HG03439 (cell line): ENCODE measurements around the gene PEX26.
"Not testable (repeated sequence)": the region's sequence is repeated elsewhere in the genome, so short reads cannot be mapped to it uniquely, and the experiment has no call there.

Experiments used
- ATAC-seq: cut with Tn5 transposase; IDR thresholded peaks from one replicate; pipeline ENCODE4 v1.9.1; 2021; ENCODE audit warnings: mild to moderate bottlenecking, moderate library complexity; ENCODE audit not compliant: unreplicated experiment

The PEX26 gene

DNA sequence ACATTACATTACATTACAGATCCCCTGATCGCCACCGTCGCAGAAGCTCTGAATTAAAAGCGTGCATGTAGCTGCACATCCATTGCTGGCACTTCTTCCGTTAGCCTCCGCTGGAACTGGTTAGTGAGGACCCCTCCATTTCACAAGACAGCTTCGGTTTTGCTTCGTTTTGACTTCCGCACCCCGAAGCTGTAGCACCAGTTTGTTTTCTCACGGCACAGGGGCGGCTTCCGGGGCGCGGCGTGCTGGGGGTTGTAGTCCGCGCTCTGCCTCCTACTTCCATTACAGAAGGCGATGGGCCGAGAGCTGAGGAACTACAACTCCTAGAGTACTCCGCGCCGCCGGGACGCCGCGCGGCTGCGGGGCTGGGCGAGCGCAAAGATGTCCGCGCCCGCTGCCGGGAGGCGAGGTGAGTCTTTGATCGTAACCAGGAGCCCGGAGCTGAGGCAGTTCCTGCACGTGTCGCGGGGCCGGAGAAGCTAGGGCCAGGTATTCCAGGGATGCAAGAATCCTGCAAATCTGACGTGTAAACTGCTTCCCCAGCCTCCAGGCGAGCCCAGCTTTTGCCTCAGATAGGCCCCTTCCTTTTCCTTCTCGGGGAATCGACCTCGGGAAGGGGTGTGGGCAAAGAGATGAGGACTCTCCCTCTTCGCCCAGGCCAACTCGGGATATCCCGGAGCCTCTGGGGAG, at the start of gene PEX26:
Gene PEX26 (plus strand): TSS at position 352 of the 690 bp plus-strand sequence. CDS start 387 bp downstream, outside the sequence.
- peak; percentile 87 for ATAC-seq

DNA sequence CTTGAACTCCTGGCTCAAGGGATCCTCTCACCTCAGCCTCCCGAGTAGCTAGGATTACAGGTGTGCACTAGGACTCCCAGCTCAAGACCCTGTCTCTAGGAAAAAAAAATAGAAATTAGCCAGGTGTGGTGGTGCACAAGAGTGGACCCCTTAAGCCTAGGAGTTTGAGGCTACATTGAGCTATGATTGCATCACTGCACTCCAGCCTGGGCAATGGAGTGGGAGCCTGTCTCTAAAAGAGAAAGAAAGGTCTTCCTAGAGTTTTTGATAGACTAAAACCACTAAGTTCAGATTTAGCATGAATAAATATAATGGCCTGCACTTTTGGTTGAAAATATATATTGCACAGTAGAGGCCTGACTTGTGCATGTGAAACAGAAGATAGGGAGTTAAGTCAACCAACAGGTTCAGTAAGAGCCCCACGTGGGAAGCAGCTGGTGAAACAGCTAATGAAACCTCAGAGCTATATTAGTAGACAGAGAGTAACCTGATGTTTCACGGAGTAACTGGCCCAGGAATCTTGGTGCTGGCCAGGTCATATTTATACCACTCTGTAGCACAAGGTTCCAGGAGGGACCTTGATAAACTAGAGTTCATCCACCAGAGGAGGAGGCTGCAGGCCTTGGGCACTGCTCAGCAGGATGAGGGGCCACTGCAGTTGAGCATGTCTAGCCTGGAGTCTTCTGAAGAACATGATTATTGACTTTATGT, 48.8 kb upstream of the PEX26 start:
- ATAC-seq = no peak

DNA sequence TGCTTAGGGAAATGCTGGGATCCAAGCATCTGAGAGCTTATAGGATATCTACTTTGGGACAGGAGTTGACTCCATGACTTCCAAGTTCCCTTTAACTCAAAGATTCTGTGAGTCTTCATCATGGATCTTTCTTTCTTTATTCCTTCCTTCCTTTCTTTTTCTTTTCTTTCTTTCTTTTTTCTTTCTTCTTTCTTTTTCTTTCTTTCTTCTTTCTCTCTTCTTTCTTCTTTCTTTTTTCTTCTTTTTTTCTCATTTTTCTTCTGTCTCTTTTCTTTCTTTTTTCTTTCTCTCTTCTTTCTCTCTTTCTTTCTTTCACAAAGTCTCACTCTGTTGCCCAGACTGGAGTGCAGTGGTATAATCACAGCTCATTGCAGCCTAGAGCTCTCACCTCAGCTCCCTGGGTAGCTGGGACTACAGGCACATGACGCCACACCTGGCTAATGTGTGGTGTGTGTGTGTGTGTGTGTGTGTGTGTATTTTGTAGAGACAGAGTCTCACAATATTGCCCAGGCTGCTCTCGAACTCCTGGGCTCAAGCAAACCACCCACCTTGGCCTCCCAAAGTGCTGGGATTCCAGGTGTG, 48.0 kb upstream of the PEX26 start:
- ATAC-seq = no peak

GRCh38 chr22:18031695-18032454, 45.9 kb upstream of the PEX26 start:
- no peak for ATAC-seq

DNA sequence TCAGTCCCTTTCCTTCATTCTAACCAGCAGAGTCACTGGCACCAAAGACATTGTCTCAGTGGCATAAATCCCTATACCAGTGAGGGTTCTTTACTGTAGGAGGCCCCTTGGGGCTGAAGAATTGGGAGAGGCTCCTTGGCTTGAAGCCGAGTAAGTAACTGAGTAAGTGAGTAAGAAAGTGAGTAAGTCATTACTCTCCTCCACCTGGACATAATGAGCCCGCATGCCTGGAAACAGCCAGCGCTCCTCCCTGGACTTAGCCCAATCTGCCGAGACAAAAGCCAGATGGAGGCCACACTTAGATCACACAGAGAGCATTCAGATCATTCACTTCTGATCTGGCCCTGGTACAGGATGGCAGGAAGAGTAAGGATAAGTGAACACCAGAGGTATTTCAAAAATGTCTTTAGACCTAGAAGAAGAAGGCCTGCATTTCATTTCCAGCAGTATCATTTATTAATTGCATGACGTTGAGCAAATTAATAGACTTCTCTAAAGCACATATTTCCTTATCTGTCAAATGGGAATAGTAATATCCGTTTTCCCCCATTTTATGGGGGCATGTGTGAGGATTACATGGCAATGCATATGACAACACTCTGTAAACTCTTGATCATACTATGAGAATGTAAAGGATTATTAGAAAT, 45.2 kb upstream of the PEX26 start:
- no peak for ATAC-seq

DNA sequence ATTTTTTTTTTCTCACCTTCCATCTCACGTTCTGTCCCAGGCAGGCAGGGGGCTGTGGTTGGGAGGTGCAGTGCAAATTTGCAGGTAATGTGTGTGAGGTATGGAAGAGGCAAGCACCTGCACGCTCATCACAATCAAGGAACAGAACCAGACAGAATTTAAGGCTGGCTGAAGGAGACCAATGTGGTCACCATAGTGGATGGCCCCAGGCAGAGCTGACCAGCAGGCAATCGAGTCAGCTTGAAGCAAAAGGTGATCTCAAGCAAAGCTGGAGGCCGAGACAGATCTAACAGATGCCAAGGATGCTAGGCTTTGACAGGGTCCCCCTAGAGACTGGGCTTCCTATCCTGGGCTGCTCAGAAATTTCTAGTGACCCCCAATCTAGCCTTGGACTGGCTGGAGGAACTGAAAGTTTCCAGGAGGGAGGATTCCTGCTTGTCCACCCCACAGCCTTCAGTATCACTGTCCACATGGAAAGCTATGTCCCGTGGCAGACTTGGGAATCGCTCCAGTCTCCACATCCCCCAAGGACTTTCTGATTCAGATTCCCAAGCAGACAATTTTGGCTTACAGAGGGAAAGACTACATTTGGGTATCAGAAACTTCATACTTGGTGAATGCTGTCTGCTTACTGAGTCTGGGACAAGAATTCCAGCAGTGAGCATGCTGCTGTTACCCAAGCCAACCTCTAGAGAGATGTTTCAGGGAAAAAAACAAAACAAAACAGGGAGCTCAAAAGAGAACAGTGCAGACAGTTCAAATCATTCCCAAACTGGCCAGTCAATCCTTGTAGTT, 44.4 kb upstream of the PEX26 start:
- ATAC-seq = no peak

DNA sequence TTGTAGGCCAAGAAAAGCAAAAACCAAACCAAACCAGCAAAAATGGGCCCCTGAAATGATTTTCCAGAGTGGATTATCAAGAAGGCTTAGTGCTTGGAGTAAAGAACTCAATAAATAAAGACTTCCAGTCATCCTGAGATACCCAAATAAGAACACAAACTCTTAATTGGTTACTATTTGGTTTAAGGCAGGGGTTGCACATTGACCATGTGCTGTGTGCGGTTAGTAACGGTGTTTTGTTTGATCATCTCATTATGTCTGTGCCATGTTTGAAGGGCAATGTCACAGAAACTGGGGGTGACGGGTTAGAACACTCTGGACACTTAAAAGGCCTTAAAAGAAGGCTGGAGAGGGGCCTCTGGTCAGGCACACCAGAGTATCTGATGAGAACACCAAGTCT, 43.7 kb upstream of the PEX26 start:
- no peak for ATAC-seq

DNA sequence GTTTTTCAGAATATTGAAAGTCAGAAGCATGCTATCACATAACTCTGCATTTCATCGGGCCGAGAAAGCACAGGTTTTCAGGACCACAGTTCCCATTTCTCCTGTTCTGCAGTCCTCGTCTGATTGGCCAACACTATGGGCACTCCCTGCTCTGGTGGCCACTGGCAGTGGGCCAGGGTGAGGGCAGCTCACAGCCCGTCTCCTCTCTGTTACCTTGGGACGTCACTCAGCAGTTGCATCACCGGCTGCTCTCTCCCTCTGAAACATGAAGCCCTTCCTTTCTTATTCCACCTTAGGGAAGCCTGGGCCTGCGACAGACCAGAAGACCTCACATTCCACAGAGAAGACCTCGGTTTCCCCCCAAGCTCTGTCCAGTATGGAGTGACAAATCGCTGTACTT, 42.0 kb upstream of the PEX26 start:
- no peak for ATAC-seq

DNA sequence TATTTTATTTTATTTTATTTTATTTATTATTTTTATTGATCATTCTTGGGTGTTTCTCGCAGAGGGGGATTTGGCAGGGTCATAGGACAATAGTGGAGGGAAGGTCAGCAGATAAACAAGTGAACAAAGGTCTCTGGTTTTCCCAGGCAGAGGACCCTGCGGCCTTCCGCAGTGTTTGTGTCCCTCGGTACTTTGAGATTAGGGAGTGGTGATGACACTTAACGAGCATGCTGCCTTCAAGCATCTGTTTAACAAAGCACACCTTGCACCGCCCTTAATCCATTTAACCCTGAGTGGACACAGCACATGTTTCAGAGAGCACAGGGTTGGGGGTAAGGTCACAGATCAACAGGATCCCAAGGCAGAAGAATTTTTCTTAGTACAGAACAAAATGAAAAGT, 36.9 kb upstream of the PEX26 start:
- ATAC-seq = not testable (repeated sequence)

- ATAC-seq = no peak
These were observed 35.1 kb upstream of the PEX26 start for GRCh38 chr22:18042685-18043084.

DNA sequence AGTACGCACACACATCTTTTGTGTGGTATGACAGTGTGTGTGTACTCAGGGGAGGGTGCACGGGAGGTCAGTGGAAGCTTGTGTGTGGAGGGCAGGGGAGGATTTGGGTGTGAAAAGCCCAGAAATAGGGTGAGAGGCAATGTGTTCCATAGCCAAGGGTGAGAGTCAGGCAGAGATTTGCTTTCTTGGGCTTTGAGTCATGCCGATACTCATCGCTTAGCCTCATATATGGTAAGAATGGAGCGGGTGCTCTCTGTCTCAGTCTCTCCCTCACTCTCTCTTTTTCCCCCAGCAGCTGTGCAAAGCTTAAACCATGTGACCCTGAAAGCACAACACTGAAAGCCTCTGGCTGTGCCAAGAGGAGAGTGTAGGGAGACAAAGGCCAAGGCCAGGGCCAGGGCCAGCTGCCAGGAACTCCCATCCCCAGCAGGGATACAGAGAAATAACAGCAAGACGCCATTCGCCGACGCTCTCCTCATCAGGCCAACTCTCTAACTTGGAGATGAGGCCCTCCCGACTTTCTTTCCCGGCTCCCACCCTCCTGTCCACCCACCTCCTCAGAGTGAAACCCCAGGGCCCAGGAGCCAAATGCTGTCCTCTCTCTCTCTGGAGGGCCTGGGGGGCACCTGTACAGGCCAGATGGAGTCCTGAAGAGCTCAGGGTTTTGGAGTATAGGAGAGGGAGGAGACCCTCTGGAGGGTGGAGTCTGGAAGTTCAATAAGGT, 33.1 kb upstream of the PEX26 start:
- no peak for ATAC-seq

- no peak for ATAC-seq
These were observed 32.0 kb upstream of the PEX26 start for GRCh38 chr22:18045794-18046193.

- no peak for ATAC-seq
These were observed 29.7 kb upstream of the PEX26 start for GRCh38 chr22:18048041-18048440.

DNA sequence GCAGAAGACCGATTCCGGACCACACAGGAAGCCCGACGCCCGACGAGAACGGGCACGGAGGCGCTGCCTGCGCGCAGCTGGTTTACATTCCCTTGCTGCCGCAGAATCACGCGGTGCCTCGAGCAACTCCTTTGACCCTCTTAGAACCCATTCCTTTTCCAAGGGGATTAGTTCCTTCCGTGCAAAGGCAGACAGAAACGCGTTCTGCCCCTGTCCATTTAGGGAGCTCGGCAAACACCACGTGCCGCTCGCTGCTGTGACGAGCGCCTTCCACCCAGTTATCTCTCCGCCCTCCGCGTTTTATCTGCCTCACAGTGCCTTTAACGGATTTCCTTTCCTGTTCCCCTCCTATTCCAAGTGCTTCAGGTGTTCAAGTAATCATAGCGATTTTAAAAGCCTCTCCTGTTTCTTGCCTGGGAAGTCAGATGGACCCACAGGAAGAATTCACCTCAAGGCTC, 29.3 kb upstream of the PEX26 start:
- no peak for ATAC-seq

GRCh38 chr22:18050065-18050464, 27.7 kb upstream of the PEX26 start:
- ATAC-seq = no peak

DNA sequence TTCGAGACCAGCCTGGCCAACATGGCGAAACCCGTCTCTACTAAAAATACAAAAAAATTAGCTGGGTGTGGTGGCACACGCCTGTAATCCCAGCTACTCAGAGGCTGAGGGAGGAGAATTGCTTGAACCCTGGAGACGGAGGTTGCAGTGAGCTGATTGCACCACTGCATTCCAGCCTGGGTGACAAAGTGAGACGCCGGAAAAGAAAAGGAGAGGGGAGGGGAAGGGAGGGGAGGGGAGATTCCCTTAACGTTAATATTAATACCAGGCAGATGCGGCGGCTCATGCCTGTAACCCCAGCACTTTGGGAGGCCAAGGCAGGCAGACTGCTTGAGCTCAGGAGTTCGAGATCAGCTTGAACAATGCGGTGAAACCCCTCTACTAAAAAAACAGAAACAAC, 26.7 kb upstream of the PEX26 start:
- ATAC-seq = not testable (repeated sequence)

GRCh38 chr22:18053216-18053946, 24.4 kb upstream of the PEX26 start:
- not testable (repeated sequence) for ATAC-seq

DNA sequence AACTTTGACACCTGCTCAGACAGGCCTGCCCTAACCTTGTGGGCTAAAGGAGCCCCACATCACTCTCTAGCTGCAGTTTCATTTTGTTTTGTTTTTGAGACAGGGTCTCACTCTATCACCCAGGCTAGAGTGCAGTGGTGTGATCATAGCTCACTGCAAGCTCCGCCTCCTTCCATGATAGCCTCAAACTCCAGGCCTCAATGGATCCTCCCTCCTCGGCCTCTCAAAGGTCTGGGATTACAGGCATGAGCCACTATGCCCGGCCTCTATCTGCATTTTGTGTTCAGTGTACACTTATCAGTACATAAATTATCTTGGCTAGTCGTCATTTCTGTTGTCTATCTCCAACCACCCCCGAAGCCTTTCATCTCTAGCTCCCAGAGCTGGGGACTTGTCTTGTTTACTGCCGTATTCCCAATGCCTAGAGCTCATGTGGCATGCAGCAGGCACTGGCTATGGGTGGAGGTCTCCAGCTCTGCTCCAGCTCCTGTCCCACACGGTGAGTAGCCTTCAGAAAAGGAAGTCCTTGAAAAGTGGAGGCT, 22.1 kb upstream of the PEX26 start:
- ATAC-seq = no peak
